T-helper 9 cell (primary cell): ENCODE measurements around the gene VTI1A.

Experiments used
- DNase-seq: peaks from one replicate; pipeline ENCODE4 v3.0.0-alpha.2; 2020

VTI1A gene

DNA sequence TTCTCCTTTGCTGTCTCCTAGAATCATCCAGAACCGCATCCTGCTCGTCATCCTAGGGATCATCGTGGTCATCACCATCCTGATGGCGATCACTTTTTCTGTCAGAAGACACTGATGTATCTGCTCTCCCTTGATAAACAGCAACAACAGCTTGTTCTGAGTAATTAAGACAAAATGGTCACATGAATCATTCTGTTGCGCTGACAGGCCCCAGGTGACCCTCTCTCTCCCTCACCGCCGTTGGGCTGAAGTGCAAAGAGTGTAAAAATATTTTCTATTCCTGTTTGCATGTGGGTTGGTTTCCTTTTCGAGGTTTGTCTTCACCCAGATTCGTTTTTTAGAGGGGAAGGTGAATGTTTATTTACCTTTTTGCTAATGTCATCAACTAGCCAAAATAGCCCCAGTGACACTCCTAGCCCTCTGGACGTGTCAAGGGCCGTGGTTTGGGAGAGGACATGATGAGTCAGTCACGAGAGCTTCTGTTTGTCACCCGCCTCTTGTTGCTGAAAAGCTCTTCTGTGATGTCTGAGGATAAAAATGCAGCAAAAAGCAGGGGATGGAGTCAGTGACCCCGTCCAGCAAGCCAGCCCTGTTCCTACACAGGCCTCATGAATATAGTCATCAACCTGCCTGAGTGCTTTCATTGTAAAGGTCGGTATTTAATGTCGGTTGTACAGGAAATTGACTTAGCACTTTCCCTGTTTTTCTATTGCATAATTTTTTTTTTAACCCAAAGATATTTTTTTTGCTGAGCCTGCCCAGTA lies 368.4 kb downstream of the VTI1A start:
- no peak for DNase-seq

DNA sequence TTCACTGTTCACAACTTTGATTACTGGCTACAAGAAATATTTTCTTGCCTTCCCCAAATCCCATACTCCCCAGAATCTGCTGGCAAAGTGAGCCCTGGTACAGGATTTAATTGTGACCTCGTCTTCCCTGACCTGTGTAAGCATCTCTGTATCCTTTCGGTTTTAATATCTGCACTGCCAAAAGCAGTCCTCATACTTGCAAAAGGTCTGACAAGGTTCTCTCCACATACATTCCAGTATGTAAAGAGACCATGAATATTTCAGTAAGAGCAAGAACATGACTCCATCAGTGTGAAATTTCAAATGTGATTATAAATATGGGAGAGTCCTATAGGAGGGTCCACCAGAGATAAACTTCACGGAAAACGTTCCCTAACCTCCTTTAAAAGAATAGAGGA lies 369.0 kb downstream of the VTI1A start:
- no peak for DNase-seq

DNA sequence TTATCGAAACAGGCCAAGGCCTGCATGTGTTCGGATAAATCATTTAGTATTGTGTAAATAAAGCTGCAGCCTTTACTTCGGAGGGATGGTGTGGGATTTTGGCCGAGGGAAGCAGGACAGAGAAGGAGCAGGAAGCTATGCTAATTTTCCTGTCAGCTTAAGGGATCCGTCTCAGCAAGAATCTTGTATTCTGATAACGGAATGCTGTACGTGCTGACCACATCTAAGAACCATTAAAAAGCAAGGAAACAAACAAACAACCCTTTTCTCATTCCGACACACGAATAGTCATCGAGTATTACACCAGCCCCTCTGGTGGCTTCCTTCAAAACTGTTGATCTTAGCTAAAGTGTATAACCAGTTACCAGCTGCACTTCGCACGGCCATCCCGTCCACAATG lies 369.9 kb downstream of the VTI1A start:
- no peak for DNase-seq

DNA sequence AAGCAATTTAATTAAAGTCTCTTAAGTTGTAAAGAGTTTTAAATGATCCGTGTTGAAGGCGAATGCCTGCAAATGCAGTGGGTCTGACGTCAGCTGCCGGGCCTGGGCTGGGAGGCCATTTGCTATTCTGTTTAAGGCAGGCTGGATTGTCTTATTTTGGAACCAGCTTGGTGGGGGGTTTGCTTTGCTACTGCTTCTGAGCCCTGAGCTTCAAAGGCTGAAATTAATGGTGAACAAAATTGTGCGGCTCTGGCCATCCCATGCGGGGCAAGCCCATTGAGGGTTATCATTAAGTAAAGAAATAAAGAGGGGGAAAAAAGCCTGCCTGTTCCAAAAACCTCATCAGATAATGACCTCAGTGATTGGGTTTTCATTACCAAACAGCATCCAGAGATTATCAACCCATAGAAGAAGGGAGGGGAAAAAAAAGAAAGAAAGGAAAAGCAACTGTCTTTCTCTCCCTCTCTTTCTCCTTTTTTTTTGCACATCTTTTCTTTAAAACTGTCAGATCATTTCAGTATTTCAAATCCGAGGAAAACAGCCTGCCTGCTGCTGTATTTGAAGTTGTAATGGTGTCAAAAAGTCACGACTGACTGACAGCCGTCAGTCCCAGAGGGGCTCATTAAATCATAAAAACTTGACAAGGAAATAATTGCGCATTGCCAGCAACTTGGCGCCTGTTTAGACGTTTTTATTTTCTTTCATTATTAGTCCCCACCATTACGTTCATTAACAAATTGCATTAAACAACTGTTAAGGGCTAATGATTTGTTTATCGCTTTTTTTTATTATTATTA lies 371.2 kb downstream of the VTI1A start:
- DNase-seq: no peak

DNA sequence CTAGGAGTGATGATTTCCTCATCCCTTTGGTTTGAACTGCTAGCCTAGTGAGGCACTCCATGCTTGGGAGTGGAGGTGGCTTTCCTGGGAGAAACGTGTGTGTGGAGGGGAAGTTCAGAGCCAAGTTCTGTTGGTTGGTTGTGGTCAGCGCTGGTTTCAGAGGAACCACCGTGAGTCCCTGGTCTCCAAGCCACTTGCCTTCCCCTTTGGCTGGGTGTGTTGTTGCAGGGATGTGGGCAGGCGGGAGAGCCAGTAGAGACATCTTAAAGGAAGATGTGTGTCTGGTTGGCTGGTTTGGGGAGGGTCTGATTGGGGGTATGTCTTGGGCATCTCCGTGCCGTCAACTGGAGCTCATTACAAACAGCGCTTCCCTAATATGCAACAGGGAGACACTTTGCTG lies 372.2 kb downstream of the VTI1A start:
- no peak for DNase-seq

DNA sequence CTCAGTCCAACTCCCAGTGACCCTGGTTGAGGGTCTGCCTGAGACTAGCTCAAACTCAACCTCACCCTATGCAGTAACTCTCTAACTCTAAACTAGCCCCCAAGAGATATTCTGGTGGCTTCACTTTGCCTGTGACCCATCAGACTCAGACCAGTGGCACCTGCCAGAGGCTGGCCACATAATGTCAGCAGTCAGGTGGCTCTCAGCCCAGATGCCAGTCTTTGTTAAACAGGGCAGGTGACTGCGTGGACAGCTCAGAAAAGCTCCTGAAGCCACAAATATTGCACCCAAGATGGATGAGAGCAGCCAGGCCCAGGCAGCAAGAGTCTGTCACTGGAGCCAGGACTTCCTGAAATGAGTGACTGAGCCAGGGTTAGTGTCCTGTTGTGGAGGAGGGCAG lies 373.3 kb downstream of the VTI1A start:
- DNase-seq: no peak

DNA sequence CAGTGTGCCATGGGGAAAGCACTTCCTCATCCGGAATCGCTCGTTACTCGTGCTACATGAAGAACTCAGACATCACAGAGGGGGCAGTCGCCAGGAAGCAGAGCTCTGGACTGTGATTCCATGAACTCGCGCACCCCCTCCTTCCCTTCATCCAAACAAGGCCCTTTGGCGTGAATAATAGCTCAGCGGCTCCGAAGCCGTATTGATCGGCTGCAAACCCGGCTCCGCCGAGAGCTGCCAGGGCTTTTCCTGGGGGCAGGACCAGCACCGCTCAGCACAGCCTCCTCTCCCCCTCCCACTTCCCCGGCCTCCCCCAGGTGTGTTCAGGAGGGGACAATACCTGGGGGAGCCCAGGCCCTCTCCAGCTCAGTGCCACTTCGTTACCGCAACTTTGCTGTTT lies 374.0 kb downstream of the VTI1A start:
- DNase-seq: no peak

DNA sequence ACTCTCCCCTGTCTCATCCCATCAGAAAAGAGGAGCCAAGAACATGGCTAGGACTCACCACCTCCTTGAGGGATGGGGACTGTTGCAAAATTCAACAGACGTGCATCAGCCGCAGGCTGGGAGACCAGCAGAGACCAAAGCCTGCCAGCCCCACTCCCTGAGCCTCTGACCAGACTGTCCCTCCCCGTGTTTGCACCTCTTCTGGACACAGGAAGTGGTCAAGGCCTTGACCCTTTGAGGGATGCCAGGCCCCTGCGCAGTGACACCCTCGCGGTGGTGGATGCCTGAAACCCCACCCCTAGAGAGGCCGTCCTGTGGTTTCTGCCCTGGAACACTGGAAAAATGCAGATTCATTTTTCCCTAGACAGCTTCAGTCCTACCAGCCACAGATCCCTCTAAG lies 374.6 kb downstream of the VTI1A start:
- no peak for DNase-seq

DNA sequence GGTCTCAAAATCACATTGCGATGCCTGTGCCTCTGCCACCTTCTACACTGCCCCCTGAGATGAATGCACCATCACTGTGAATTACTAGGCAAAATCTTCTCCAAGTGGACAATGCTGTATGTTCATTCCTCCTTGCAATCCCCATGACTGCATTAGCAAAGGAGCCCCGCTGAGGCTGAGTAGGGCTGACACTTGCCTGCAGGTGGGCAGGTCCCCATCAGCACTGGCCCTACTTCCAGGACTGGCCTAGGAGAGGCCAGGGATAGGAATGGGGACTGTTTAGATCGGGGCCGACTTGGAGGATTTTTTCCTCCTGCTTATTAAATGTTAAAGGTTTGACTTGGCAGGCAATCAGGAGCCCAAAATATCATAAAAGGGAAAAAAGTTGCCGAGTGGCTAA lies 376.0 kb downstream of the VTI1A start:
- DNase-seq: no peak

DNA sequence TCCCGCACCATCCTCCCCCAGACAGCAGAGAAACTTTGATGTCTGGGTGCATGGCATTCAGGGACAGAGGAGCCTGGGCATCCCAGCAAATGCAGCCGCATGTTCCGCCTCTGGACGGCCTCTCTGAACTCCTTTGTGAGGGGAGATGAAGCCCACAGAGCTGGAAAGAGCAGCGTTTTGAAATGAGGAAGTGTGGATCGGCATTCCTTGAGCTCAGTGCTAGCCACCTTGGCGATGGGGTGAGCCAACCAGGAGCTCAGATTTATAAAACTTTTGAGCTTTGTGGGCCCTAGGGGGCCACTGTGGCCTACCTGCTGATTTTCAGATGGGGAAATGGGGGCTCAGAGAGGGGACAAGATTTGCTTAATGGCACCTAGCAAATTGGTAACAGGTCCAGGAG lies 376.6 kb downstream of the VTI1A start:
- no peak for DNase-seq

DNA sequence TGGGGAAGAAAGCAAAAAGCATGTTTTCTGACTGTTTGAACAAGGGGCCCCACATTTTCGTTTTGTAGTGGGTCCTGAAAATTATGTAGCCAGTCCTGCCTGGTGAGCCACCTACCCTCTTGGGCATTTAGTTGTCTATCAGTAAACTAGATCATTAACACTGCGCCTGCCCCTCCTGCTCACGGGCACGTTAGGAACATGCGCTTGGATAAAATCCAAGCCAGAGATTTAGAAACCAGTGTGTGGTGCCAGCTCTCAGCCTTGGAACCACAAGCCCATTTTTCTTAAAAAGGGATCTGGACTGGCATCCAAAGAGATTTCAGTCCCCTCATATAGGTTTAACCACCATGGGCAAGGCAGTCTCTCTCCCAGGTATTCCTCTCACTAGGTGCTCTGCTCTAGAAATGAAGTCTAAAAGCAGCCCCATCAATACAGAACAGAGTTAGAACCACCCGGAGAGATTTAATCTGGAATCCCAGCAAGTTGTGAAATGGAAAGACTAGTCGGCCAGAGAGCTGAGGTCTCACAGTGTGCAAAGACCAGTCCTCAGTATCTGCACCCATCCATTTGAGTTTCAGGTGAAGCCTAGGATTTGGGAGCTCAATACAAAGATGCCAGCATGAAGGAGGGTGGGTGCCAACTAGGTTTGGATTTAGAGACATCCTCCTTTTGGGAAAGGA lies 379.1 kb downstream of the VTI1A start:
- DNase-seq: no peak

DNA sequence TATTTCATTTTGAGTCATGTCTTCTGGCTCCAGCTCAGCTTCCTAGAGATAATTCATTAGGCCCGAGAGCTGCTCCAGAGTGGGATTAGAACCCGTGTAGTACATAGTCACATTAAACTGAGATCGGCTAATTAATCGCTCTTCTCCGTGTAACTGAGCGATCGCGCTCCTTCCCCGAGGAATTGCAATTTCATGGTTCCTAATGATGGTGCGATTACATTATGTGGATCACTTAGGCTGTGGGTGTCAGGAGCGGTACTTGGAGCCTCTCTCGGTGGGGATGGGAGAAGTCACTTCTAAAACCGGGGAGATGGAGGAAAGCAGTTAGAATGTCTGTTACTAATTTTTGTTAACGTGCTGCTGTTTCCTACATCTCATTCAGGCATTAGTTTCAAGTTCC lies 380.1 kb downstream of the VTI1A start:
- no peak for DNase-seq

DNA sequence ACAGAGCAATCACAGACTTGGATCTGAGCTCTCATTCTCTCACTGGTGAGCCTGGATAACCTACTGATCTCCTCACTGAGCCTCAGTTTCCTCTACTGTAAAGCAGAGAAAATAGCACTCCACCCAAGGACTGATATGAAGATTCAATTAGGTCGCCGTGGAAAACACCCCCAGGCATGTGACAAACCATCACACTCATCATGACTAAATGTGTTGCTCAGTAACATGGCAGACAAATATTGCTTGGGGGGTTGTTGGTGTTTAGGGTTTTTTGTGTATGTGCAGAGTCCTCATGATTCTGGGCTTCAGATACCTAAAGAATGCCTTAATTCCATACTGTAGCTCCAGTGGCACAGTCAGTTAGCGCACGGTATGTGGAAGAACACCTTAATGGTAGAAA lies 380.9 kb downstream of the VTI1A start:
- DNase-seq: no peak

DNA sequence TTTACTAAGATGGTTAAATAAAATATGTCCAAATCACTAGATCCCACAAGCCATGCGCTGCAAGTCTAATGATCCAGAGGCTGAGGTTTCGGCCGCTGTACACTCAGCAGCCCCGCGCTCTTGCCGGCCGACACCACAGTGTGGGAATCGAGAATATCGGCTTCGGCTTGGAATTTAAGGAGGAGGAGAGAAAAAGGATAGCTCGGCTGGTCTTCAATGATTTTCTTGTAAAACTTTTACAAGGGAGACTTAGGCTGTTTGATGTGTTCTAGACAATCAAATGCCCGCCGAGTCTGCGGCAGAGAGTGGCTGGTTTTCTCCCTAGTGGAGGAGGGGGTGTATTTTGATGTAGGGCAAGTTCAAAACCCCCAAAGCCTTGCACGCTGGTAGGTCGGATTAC lies 384.8 kb downstream of the VTI1A start:
- no peak for DNase-seq

DNA sequence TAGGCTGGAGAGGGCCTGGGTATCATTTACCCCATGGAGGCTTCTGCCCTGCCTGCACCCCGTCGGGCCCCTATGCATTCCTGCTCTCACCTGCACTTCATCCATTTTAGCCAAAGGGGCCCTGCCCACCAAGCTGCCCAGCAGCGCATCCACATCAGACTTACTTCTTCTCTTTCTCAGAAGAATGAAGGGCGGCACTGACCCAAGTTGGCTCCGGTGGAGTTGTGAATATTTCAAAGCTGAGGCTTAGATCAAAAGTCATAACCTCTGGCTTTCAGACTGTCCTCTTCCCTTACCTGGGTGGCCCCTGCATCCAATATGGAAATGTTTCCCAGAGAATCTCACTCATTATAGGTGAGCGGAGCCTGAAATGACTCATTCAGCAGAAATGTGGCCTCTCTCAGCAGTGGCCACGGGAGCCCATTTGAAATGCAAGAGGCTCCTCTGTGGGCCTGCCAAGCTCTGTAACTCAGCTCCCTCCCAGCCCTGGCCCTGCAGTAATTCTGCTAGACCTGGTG lies 385.4 kb downstream of the VTI1A start:
- DNase-seq: no peak

DNA sequence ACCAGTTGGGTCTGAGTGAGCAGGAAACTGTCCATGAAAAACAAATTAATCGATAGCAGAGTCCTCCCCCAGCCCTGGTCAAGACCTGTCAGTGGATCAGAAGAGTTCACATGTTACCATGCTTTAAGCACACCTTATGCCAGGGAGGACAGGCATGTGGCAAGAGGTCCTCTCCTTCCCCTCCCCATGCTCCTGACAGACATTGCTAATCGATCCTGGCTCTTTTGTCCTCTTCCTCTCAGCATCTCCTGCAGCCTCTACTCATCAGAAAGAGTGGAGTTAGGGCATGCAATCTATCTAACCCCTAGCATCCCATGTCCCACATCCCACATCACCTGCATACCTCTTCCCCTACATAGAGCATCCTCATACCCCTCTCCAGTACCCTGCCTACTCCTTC lies 385.9 kb downstream of the VTI1A start:
- DNase-seq: no peak

DNA sequence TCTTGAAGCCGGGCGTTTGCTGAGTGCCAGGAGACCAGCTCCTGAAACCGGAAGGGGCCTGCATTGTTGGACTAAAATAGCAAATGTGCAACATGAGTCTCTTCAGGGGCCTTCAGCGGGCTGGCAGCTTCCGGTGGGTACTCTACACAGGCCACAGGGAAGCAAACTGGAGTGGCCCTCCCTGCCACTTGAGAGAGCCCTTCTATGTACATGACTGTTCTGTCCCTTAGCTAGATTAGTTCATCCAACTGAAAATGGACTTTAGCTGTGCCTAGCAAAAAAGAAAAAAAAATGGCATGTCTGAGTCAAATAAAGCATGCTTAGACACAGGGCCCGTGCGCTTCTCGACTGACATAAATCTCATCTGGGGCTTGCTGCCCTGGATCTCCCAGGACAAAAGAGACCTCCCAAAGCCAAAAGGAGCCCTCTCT lies 387.8 kb downstream of the VTI1A start:
- no peak for DNase-seq

DNA sequence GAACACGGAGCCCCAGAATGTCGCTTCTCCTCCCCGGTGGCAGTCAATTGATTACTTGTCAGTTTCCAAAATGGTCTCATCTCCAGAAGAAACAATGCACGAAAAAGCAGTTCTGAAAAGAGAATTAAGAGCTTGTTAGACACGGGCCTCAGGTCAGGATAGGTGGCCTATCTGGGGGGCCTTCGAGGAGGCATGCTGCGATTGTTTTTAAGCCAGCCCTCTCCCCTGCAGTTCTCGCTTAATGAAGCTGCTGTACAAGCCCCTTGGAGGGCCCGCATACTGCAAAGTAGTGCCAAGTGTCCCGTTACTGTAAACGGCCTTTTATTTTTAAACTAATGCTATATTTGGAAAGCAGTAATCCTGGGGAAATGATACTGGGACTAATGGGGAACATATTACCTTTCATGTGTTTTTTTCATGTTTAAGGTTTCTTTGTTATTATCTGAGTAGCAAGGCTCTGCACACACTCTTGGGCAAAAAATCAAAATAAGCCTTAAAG lies 388.3 kb downstream of the VTI1A start:
- no peak for DNase-seq

DNA sequence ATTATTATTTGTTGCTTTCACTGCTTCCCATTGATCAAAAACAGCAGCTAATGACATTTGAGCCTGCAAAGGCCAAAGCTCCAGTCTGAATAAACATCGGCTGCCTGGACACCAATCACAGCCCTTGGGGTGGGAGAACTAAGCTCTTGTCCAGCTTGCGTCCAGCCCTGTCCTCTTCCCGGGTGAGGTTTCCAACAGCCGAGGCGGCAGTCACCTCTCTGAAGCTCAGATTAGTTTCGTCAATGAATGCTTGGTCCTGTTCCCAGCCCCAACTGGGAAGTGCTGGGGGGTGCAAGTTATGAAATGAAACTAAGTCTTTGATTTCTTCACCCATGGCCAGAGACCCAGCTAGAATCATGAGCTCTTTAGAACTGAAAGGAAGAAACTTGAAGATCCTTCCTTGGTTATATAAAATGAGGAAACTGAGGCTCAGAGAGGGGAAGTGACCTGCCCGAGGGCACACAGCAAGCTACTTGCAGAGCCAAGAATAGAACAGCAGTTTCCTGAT lies 389.0 kb downstream of the VTI1A start:
- DNase-seq: no peak

DNA sequence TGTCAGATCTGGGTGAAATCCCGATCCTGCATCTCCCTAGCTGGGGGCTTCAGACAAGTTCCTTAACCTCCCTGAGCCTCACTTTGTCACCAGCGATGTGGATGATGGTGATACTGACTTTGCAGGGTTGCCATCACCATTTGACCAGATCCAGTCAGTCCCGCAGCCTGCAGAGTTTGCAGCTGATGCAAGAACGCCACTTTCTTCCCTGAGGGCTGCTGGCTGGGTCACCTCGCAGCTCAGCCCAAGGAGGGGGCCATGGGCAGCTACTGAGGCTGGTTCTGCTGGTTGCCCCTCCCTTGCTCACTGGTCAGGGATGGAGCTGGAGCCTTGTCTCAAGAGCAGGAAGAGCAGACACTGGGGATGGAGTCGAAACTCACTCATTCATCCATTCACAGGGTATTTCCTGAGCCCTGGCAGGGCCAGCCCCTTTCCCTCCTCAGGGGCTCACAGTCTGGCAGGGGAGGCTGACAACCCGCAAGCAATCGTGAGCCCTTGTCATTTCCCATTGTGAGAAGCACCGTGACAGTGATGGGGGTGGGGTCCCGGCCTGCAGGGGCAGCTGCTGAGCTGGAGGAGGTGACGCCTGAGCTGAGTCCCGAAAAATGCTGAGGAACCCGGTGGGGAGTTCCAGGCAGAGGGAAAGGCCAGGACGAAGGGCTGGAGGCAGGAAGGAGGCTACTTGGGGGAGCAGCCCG lies 391.9 kb downstream of the VTI1A start:
- DNase-seq: no peak

DNA sequence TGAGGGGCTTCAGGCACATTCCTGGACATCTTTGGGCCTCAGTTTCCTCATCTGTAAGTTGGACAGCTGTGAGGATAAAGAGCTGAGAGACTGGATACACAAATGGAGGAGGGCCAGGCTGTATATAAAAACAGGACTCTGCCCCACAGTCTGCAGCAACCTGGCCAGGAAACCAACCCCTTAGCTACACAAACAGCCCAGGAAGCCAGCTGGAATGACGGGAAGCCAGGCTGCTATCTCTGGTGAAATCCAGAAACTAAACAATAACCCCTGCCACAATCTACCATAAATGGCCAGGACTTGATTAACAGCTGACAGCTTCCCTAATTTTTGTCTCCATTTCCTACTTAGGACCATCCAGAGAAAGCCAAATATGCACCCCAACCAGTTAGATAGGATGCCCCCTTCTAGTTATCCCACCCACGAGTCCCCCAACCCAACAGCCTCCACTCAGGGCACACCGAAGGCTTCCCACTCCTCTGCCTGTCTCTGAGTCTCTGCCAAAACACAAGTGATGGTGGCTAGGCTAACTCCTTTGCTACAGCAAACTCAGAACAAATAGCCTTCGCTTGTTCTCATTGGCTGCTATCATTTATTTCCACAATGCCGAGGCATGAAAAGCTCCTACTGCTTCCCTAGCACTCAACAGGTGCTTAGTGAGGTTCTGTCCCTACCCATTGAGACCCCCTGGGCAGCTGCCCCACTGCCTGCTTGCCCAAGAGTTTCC lies 393.1 kb downstream of the VTI1A start:
- DNase-seq: no peak

DNA sequence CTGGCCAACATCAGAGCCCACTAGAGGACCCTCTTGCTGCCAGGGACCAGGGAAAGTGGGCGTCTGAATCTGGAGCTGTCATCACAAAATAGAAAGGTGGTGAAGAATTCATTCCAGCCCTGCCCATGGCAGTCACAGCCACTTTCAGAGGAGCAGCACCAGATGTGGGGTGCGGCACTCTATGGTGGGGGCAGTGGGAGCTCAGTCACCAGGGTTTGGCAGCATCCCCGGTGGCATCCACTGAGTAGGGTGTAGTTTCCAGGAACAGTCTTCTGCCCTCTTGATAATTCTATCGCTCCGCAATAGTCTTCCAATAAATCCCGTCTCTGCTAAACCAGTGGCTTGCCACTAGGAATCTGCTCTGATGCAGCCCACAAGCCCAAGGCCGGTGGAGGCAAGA lies 394.5 kb downstream of the VTI1A start:
- DNase-seq: no peak
